ENCODE results near the gene GNB1.

- no peak for TF ChIP-seq EZH2 (IDR thresholded peaks at IDR 0.05)
- no peak for TF ChIP-seq POLR2AphosphoS5 (IDR thresholded peaks at IDR 0.05; ENCODE audit: borderline replicate concordance, low read depth, low read length)
These were observed 29.2 kb upstream of the GNB1 start for GRCh38 chr1:1920057-1920607.
